DOHH2 (cell line): ENCODE data around the gene RNF2.

Source experiments
- CTCF ChIP-seq: fragments of 200-600 bp; sonication (generic); IDR thresholded peaks from one replicate; pipeline ENCODE4 v1.5.1; 2014; ENCODE audit warnings: antibody characterized with exemption, mild to moderate bottlenecking, low read depth, low read length; ENCODE audit not compliant: poor library complexity, severe bottlenecking
- EZH2phosphoT487 ChIP-seq: fragments of 200-600 bp; sonication (generic); IDR thresholded peaks from 2 replicates; pipeline ENCODE4 v1.6.1; 2017; ENCODE audit warnings: borderline replicate concordance, mild to moderate bottlenecking, antibody characterized with exemption, low read length, moderate library complexity, mixed read lengths

DNA sequence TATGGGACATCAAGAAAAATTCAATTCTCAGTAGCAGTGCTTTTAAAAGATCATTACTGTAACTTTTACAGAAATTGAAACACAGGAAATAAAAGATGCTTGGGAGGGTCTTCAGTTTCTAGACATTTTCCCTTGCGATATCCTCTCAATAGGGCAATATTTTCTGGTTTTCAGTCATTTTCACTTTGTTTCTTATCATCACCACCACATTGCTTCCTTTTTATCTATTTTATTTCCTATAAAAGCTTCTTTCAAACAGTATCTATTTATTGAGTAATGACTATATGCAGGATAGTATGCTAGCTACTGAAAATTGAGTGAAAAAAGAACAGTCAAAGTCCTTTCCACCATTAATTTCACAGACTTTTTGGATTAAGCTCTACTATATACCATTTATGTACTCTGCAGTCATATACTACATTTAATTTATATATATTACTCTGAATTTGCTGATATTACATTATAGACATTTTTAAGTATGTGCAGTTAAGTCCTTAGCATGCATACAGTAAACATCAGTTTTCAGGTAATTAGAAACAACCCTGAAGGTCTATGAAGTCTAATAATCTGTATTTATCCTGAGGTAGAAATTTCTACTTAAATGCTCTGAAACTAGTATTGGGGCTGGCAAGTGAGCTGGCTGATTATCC, 92.7 kb downstream of the RNF2 start:
- no peak for TF ChIP-seq CTCF
- no peak for TF ChIP-seq EZH2phosphoT487
